Neural cell (in vitro differentiated cells): ENCODE results near the gene PTER.

Experiments used
- EP300 ChIP-seq: fragments of 450-650 bp; conservative IDR thresholded peaks from 2 replicates; pipeline ENCODE4 v1.6.1; 2014; ENCODE audit warnings: antibody characterized with exemption, mild to moderate bottlenecking, moderate library complexity; ENCODE audit not compliant: poor library complexity, severe bottlenecking
- TF ChIP-seq, protein P1 (sequence below): fragments of 450-650 bp; IDR thresholded peaks from 2 replicates; pipeline ENCODE4 v1.5.1; 2014; ENCODE audit warnings: antibody characterized with exemption, mild to moderate bottlenecking, moderate library complexity; ENCODE audit not compliant: poor library complexity, severe bottlenecking

DNA sequence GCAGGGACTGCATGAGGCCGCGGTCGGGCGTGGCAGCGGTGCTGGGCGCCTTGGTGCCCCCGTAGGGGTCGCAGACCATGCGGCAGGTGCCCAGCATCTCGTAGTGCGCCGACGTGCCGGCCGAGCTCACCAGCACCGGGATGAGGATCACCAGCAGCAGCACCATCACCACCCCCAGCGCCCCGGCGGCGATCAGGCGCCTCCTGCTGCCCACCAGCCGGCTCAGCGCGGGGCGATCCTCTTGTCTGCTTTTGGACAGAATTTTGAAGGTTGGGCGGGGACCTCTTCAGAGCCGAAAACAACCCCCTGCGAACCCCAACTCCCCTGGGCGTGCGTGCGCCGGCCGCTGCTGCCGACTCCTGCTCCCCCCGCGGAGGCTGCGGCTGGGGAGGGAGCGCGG is 84.1 kb downstream of the PTER start:
- TF ChIP-seq, protein P1, sequence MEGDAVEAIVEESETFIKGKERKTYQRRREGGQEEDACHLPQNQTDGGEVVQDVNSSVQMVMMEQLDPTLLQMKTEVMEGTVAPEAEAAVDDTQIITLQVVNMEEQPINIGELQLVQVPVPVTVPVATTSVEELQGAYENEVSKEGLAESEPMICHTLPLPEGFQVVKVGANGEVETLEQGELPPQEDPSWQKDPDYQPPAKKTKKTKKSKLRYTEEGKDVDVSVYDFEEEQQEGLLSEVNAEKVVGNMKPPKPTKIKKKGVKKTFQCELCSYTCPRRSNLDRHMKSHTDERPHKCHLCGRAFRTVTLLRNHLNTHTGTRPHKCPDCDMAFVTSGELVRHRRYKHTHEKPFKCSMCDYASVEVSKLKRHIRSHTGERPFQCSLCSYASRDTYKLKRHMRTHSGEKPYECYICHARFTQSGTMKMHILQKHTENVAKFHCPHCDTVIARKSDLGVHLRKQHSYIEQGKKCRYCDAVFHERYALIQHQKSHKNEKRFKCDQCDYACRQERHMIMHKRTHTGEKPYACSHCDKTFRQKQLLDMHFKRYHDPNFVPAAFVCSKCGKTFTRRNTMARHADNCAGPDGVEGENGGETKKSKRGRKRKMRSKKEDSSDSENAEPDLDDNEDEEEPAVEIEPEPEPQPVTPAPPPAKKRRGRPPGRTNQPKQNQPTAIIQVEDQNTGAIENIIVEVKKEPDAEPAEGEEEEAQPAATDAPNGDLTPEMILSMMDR: peak; percentile 35
- TF ChIP-seq EP300: no peak
